Endodermal cell (in vitro differentiated cells): ENCODE data around the gene ATN1. TPM values are rescaled to one million over a fixed set of nuclear protein-coding genes. Genes with fewer than 3 reads are reported as not detected.

Experiments
- DNase-seq: peaks from one replicate; pipeline ENCODE4 v3.0.0-alpha.2; 2017
- H3K27ac ChIP-seq: 2 replicates; pipeline ENCODE4 v1.5.1; 2013; ENCODE audit warnings: mild to moderate bottlenecking, low read depth, low read length, moderate library complexity
- H3K27me3 ChIP-seq: 2 replicates; pipeline ENCODE4 v1.6.1; 2013; ENCODE audit warnings: mild to moderate bottlenecking, low read length, moderate library complexity; ENCODE audit not compliant: insufficient read depth, control insufficient read depth, poor library complexity, severe bottlenecking
- H3K36me3 ChIP-seq: 2 replicates; pipeline ENCODE4 v1.7.0; 2013; ENCODE audit warnings: mild to moderate bottlenecking, low read length, moderate library complexity; ENCODE audit not compliant: control insufficient read depth, insufficient read depth
- H3K4me1 ChIP-seq: one replicate; pipeline ENCODE4 v1.7.0; 2013; ENCODE audit warnings: low read length; ENCODE audit not compliant: control insufficient read depth, insufficient read depth
- H3K4me3 ChIP-seq: 2 replicates; pipeline ENCODE4 v1.5.1; 2013; ENCODE audit warnings: mild to moderate bottlenecking, low read length, moderate library complexity
- H3K9ac ChIP-seq: 2 replicates; pipeline ENCODE4 v1.6.1; 2013; ENCODE audit warnings: mild to moderate bottlenecking, low read length, moderate library complexity; ENCODE audit not compliant: poor library complexity, severe bottlenecking; ENCODE audit errors: extremely low read depth
- H3K9me3 ChIP-seq: 2 replicates; pipeline ENCODE4 v1.6.1; 2013; ENCODE audit warnings: mild to moderate bottlenecking, low read length, moderate library complexity; ENCODE audit not compliant: control insufficient read depth
- H3K27ac Mint-ChIP-seq: 2 replicates; pipeline ENCODE4 v1.8.0; 2020; ENCODE audit warnings: mixed read lengths
- H3K27me3 Mint-ChIP-seq: 2 replicates; pipeline ENCODE4 v1.8.0; 2021; ENCODE audit warnings: mild to moderate bottlenecking, mixed read lengths; ENCODE audit not compliant: insufficient read depth
- H3K36me3 Mint-ChIP-seq: 2 replicates; pipeline ENCODE4 v1.8.0; 2020; ENCODE audit warnings: low read depth, mixed read lengths
- H3K4me1 Mint-ChIP-seq: 2 replicates; pipeline ENCODE4 v1.8.0; 2020; ENCODE audit warnings: mixed read lengths
- H3K4me3 Mint-ChIP-seq: 2 replicates; pipeline ENCODE4 v1.8.0; 2020; ENCODE audit warnings: mild to moderate bottlenecking, moderate library complexity, mixed read lengths
- H3K9me3 Mint-ChIP-seq: 2 replicates; pipeline ENCODE4 v1.8.0; 2020; ENCODE audit warnings: mild to moderate bottlenecking, mixed read lengths
- WGBS, 2 experiments: methylation state at CpG; one replicate each; pipeline versions ENCODE4 v1.1.5 to v1.1.7; 2013; ENCODE audit warnings: missing lambda C conversion rate in 2 of 2, mixed read lengths in 1 of 2; ENCODE audit not compliant: insufficient coverage in 1 of 2, insufficient read length in 1 of 2; 5-methylcytosine and 5-hydroxymethylcytosine counted together
- total RNA-seq, 2 donors: library from RNA; stranded (reverse); fragmentation: NEBNext Ultra II Directional in 1 of 2; extraction: Animal tissue kit (Norgen Biotek cat#: 25700) in 1 of 2; gene quantifications; 2 replicates in 1 of 2; 3 replicates in 1 of 2; pipeline ENCODE4 v1.2.1, GENCODE V29; 2021
- TF ChIP-seq, protein P1 (sequence below): fragments of 200-600 bp; sonication (generic); conservative IDR thresholded peaks from 2 replicates; pipeline ENCODE4 v1.5.0; 2021; ENCODE audit warnings: antibody characterized with exemption, mild to moderate bottlenecking

Gene ATN1
- total RNA-seq, 2 donors from 2014 or later, result 111 to 244 TPM

DNA sequence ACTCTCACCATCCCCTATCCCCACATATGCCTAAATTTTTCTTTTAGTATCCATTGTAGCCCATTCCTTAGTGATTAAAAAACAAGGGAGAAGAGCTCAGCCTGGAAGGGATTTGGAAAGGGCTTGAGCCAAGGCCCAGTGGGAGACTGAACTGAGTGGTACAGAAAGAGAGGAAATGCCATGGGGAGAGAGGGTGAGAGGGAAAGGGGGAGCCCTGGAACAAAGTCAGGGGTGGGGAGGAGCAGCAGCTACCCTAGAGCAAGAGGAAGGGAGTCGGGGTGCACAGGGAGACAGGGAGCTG lies 2.6 kb upstream of the ATN1 start:
- DNase-seq, result no peak
- Histone ChIP-seq H3K9ac (no peak overlapping the region), H3K4me3 (peak overlapping the region; percentile 84), H3K4me1 (peaks cover 9% of the 10 kb centered on the region), H3K27ac (peak overlapping the region; percentile 94), H3K9me3 (no peaks in the 10 kb centered on the region), H3K27me3 (no peaks in the 10 kb centered on the region), H3K36me3 (no peaks in the 10 kb centered on the region)
- WGBS, 2 experiments, result 20 to 86% methylated on average over 1 of the region's 1 CpG
- Mint-ChIP-seq H3K4me3 (peak overlapping the region; percentile 98), H3K9me3 (no peaks in the 10 kb centered on the region), H3K27me3 (no peaks in the 10 kb centered on the region), H3K36me3 (peaks cover 9% of the 10 kb centered on the region), H3K4me1 (peaks cover 46% of the 10 kb centered on the region), H3K27ac (peak overlapping the region; percentile 95)
- TF ChIP-seq, protein P1, sequence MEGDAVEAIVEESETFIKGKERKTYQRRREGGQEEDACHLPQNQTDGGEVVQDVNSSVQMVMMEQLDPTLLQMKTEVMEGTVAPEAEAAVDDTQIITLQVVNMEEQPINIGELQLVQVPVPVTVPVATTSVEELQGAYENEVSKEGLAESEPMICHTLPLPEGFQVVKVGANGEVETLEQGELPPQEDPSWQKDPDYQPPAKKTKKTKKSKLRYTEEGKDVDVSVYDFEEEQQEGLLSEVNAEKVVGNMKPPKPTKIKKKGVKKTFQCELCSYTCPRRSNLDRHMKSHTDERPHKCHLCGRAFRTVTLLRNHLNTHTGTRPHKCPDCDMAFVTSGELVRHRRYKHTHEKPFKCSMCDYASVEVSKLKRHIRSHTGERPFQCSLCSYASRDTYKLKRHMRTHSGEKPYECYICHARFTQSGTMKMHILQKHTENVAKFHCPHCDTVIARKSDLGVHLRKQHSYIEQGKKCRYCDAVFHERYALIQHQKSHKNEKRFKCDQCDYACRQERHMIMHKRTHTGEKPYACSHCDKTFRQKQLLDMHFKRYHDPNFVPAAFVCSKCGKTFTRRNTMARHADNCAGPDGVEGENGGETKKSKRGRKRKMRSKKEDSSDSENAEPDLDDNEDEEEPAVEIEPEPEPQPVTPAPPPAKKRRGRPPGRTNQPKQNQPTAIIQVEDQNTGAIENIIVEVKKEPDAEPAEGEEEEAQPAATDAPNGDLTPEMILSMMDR, result no peak

DNA sequence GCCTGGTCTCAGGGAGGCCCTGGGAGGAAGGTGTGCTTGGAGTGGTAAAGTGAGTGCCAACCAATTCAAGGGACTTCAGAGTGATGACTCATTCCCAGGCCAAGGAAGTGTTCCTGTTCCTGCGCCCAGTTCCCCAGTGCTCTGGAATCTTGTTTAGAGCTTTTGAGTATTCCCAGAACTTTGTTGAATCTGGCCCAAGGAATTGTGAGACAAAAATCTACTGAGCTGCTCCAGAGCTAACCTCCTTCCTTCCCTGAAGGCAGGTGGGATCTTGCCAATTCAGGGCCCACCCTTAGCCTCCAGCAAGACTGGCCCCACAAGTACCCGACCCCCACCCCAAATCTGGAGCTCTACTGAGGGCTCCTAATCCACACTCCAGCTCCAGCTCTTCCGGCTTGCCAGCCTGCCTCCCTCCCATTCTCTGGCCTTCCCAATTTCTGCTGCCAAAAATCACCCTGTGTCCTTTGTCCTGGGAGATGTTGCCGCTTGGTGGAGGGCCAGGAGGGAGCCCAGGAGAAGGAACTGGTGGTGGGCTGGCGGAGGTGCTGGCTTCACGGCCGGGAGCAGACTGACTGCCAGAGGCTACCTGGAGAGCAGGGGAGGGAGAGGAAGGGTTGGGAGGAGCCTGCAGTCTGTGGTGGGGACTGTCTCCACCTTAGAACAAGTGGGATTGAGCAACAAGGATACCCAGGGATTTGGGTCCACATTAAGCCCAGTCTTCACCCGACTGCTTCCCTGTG lies 2.0 kb upstream of the ATN1 start:
- Histone ChIP-seq H3K27ac (peak overlapping the region; percentile 94), H3K36me3 (no peaks in the 10 kb centered on the region), H3K9me3 (no peaks in the 10 kb centered on the region), H3K9ac (no peak overlapping the region), H3K27me3 (no peaks in the 10 kb centered on the region), H3K4me3 (peak overlapping the region; percentile 84), H3K4me1 (peaks cover 9% of the 10 kb centered on the region)
- WGBS, 2 experiments, result 4 to 9% methylated on average over 3 to 8 of the region's 8 CpGs
- peak overlapping the region; percentile 98 for H3K4me3 Mint-ChIP-seq
- H3K27ac Mint-ChIP-seq, result peak overlapping the region; percentile 95
- H3K4me1 Mint-ChIP-seq, result peaks cover 48% of the 10 kb centered on the region
- peaks cover 11% of the 10 kb centered on the region for H3K36me3 Mint-ChIP-seq
- no peaks in the 10 kb centered on the region for H3K9me3 Mint-ChIP-seq
- H3K27me3 Mint-ChIP-seq, result no peaks in the 10 kb centered on the region
- TF ChIP-seq, protein P1, result peak; percentile 33
- DNase-seq, result peak; percentile 96

DNA sequence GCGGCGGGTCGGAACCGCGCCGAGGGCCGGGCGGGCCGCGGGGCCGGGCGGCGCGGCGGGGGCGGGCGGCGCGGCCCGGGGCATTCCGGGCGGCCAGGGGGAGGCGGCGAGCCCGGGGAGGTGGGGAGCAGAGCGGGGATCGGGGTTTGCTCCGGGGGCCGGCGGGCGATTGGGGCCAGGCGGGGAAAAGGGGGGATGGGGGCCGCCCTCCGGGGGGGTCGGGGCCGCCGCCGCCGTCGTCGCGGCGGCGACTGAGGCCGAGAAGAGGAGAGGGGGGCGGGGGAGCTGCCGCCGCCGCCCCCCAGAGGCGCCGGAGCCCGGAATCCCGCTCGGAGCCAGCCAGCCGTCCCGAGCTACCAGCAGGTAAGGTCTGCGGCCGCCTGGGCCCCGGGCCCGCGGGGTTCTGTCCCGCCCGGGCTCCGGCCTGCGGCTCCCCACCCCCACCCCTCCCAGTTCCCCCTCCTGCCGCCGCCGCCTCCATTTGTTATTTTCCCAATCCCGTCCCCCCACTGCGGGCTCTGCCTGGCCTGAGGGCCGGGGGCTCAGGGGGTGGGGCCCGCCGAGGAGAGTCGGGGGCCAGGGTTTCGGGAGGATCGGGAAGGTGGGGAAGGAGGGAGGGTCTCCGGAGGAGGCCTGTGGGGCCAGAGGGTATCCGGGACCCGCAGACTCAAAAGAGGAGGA lies 403 bp downstream of the ATN1 start:
- Mint-ChIP-seq H3K27me3 (no peaks in the 10 kb centered on the region), H3K36me3 (peaks cover 12% of the 10 kb centered on the region), H3K4me3 (peak overlapping the region; percentile 98), H3K4me1 (peaks cover 62% of the 10 kb centered on the region), H3K27ac (peak overlapping the region; percentile 93), H3K9me3 (no peaks in the 10 kb centered on the region)
- 0 to 2% methylated on average over 11 to 54 of the region's 79 CpGs for WGBS, 2 experiments
- TF ChIP-seq, protein P1, result no peak
- DNase-seq, result peak; percentile 71
- H3K27me3 ChIP-seq, result no peaks in the 10 kb centered on the region
- H3K36me3 ChIP-seq, result peaks cover 4% of the 10 kb centered on the region
- H3K4me3 ChIP-seq, result peak overlapping the region; percentile 94
- peaks cover 13% of the 10 kb centered on the region for H3K4me1 ChIP-seq
- H3K9ac ChIP-seq, result peak overlapping the region; percentile 77
- no peak overlapping the region for H3K27ac ChIP-seq
- H3K9me3 ChIP-seq, result no peaks in the 10 kb centered on the region
